H1 (cell line): ENCODE results near the gene KCNQ2. TPM values are rescaled to one million over a fixed set of nuclear protein-coding genes. Genes with fewer than 3 reads are reported as not detected.

Experiments
- CTCF ChIA-PET: fragments of 300-600 bp; sonication (Branson Sonifier 250); formaldehyde crosslinking; loops from one replicate; lab custom pipeline; 2021; ENCODE audit not compliant: partially characterized antibody; lab: Charles Lee
- POLR2A ChIA-PET: fragments of 300-600 bp; sonication (Branson Sonifier 250); formaldehyde crosslinking; loops from one replicate; lab custom pipeline; 2021; ENCODE audit warnings: inconsistent platforms; ENCODE audit not compliant: partially characterized antibody; lab: Charles Lee
- DNase-seq, 2 experiments: peaks; one replicate each; pipeline versions ENCODE4 v3.0.0 to v3.0.0-alpha.2; 2010 to 2022; ENCODE audit warnings: low spot score in 2 of 2, low read depth in 1 of 2, mixed read lengths in 1 of 2
- FAIRE-seq: peaks from 2 replicates; lab custom pipeline; 2011; peaks lifted over from hg19 to GRCh38; lab: Jason Lieb, UNC
- H2AFZ ChIP-seq: 2 replicates; pipeline ENCODE4 v1.8.1; 2012; ENCODE audit warnings: low read length, inconsistent platforms
- H2AK5ac ChIP-seq: 2 replicates; pipeline ENCODE4 v1.6.1; 2013; ENCODE audit warnings: low read depth, low read length
- H2BK120ac ChIP-seq: replicated peaks from 2 replicates; pipeline ENCODE3; 2013; ENCODE audit warnings: low read depth, low read length, inconsistent platforms
- H2BK12ac ChIP-seq: 2 replicates; pipeline ENCODE4 v1.6.1; 2013; ENCODE audit warnings: low read depth, low read length
- H2BK15ac ChIP-seq: 2 replicates; pipeline ENCODE4 v1.6.1; 2013; ENCODE audit warnings: low read length
- H2BK20ac ChIP-seq: 2 replicates; pipeline ENCODE4 v1.6.1; 2013; ENCODE audit warnings: low read length
- H2BK5ac ChIP-seq: 2 replicates; pipeline ENCODE4 v1.6.1; 2013; ENCODE audit warnings: low read depth, low read length
- H3K14ac ChIP-seq: 2 replicates; pipeline ENCODE4 v1.6.1; 2013; ENCODE audit warnings: inconsistent platforms; ENCODE audit not compliant: insufficient read length
- H3K18ac ChIP-seq: 2 replicates; pipeline ENCODE4 v1.6.1; 2013; ENCODE audit warnings: low read length; ENCODE audit errors: extremely low read depth
- H3K23ac ChIP-seq: 2 replicates; pipeline ENCODE4 v1.6.1; 2013; ENCODE audit warnings: inconsistent platforms; ENCODE audit not compliant: insufficient read length
- H3K23me2 ChIP-seq: 2 replicates; pipeline ENCODE4 v1.6.1; 2013; ENCODE audit warnings: low read depth, low read length
- H3K27ac ChIP-seq: 2 replicates; pipeline ENCODE4 v1.6.1; 2011; ENCODE audit warnings: low read depth, low read length, inconsistent platforms
- H3K27me3 ChIP-seq, 4 experiments: replicated peaks in 1 of 4; 1 replicate in 1 of 4; 2 replicates in 3 of 4; pipeline versions ENCODE4 v1.6.1 to v1.8.1; 2011 to 2013; ENCODE audit warnings: low read length in 3 of 4, mild to moderate bottlenecking in 3 of 4, inconsistent platforms in 2 of 4, mixed read lengths in 2 of 4, moderate library complexity in 1 of 4; ENCODE audit not compliant: control insufficient read depth in 3 of 4, insufficient read depth in 3 of 4; ENCODE audit errors: extremely low read depth in 1 of 4
- H3K36me3 ChIP-seq, 4 experiments: 2 replicates each; pipeline versions ENCODE4 v1.6.1 to v1.8.1; 2011 to 2013; ENCODE audit warnings: mild to moderate bottlenecking in 4 of 4, low read length in 3 of 4, moderate library complexity in 2 of 4, control low read depth in 1 of 4, inconsistent platforms in 1 of 4; ENCODE audit not compliant: insufficient read depth in 4 of 4, control insufficient read depth in 2 of 4
- H3K4ac ChIP-seq: replicated peaks from 2 replicates; pipeline ENCODE3; 2013; ENCODE audit warnings: low read length, low read depth, mixed read lengths, inconsistent platforms; ENCODE audit not compliant: insufficient read length
- H3K4me1 ChIP-seq, 4 experiments: replicated peaks in 1 of 4; 1 replicate in 1 of 4; 2 replicates in 3 of 4; pipeline versions ENCODE4 v1.6.1 to v1.8.1; 2011 to 2013; ENCODE audit warnings: low read length in 3 of 4, inconsistent platforms in 2 of 4, mixed read lengths in 1 of 4; ENCODE audit not compliant: insufficient read depth in 4 of 4, control insufficient read depth in 3 of 4
- H3K4me2 ChIP-seq, 2 experiments: 2 replicates each; pipeline versions ENCODE4 v1.6.1 to v1.8.1; 2011 to 2013; ENCODE audit warnings: low read depth in 2 of 2, low read length in 2 of 2, control low read depth in 1 of 2, inconsistent platforms in 1 of 2, mild to moderate bottlenecking in 1 of 2; ENCODE audit not compliant: insufficient read depth in 1 of 2
- H3K4me3 ChIP-seq, 4 experiments: fragments of 200-600, 300-600 bp in 1 of 4; sonication (generic), shearing (Covaris generic), sonication (Bioruptor Twin) in 1 of 4; 2 replicates each; pipeline versions ENCODE4 v1.5.1 to v1.8.1; 2011 to 2016; ENCODE audit warnings: low read length in 4 of 4, low read depth in 3 of 4, control low read depth in 2 of 4, inconsistent platforms in 2 of 4, mild to moderate bottlenecking in 2 of 4, mixed read lengths in 1 of 4, moderate library complexity in 1 of 4; ENCODE audit not compliant: insufficient read depth in 2 of 4; ENCODE audit errors: extremely low read depth in 1 of 4
- H3K56ac ChIP-seq: replicated peaks from 2 replicates; pipeline ENCODE3; 2013; ENCODE audit warnings: low read depth, mild to moderate bottlenecking, mixed read lengths, low read length, inconsistent platforms; ENCODE audit not compliant: insufficient read length
- H3K79me1 ChIP-seq: 2 replicates; pipeline ENCODE4 v1.6.1; 2013; ENCODE audit warnings: low read depth, low read length, control low read depth
- H3K79me2 ChIP-seq, 2 experiments: 2 replicates each; pipeline versions ENCODE4 v1.6.1 to v1.8.1; 2012 to 2013; ENCODE audit warnings: low read length in 2 of 2, mild to moderate bottlenecking in 2 of 2, inconsistent platforms in 1 of 2; ENCODE audit not compliant: insufficient read depth in 2 of 2, control insufficient read depth in 1 of 2
- H3K9ac ChIP-seq, 4 experiments: replicated peaks in 1 of 4; 1 replicate in 1 of 4; 2 replicates in 3 of 4; pipeline versions ENCODE4 v1.6.1 to v1.8.1; 2011 to 2013; ENCODE audit warnings: low read depth in 3 of 4, low read length in 3 of 4, control low read depth in 2 of 4, mild to moderate bottlenecking in 2 of 4, moderate library complexity in 2 of 4, inconsistent platforms in 1 of 4; ENCODE audit errors: extremely low read depth in 1 of 4
- H3K9me3 ChIP-seq, 2 experiments: 2 replicates each; pipeline versions ENCODE4 v1.6.1 to v1.8.1; 2012 to 2013; ENCODE audit warnings: mild to moderate bottlenecking in 2 of 2, moderate library complexity in 2 of 2, control low read depth in 1 of 2, inconsistent platforms in 1 of 2, low read depth in 1 of 2, low read length in 1 of 2, mixed read lengths in 1 of 2; ENCODE audit not compliant: insufficient read depth in 2 of 2
- H4K20me1 ChIP-seq, 2 experiments: replicated peaks in 1 of 2; 2 replicates each; pipeline versions ENCODE3 to v1.8.1; 2011 to 2013; ENCODE audit warnings: inconsistent platforms in 2 of 2, low read length in 2 of 2, mild to moderate bottlenecking in 1 of 2; ENCODE audit not compliant: insufficient read depth in 2 of 2, control insufficient read depth in 1 of 2
- H4K5ac ChIP-seq: 2 replicates; pipeline ENCODE4 v1.6.1; 2013; ENCODE audit warnings: low read length, low read depth, mixed read lengths, inconsistent platforms; ENCODE audit not compliant: insufficient read length
- H4K8ac ChIP-seq: 2 replicates; pipeline ENCODE4 v1.8.0; 2013; ENCODE audit warnings: mild to moderate bottlenecking, moderate library complexity, low read length, inconsistent platforms; ENCODE audit not compliant: insufficient read depth; ENCODE audit errors: extremely low read depth
- H4K91ac ChIP-seq: replicated peaks from 2 replicates; pipeline ENCODE3; 2013; ENCODE audit warnings: low read length, mixed read lengths, inconsistent platforms; ENCODE audit not compliant: insufficient read length
- CBX5 ChIP-seq: fragments of 300-800, 300-1000 bp; sonication (generic); IDR thresholded peaks from 2 replicates; pipeline ENCODE4 v1.7.1; 2016; ENCODE audit warnings: antibody characterized with exemption, low read length, low read depth
- CHD2 ChIP-seq: IDR thresholded peaks from 2 replicates; pipeline ENCODE4 v1.6.1; 2012; ENCODE audit warnings: low read length, improper control_type of control experiment
- CTBP2 ChIP-seq: IDR thresholded peaks from 2 replicates; pipeline ENCODE4 v1.7.0; 2011; ENCODE audit warnings: borderline replicate concordance, mild to moderate bottlenecking, moderate library complexity, mixed read lengths, low read length; ENCODE audit not compliant: insufficient read depth, insufficient read length
- GABPA ChIP-seq: IDR thresholded peaks from 2 replicates; pipeline ENCODE4 v1.6.1; 2011; ENCODE audit warnings: mild to moderate bottlenecking, low read length, moderate library complexity, borderline replicate concordance; ENCODE audit not compliant: insufficient read depth
- KDM5A ChIP-seq: fragments of 200-600 bp; IDR thresholded peaks from 2 replicates; pipeline ENCODE4 v1.7.1; 2012; ENCODE audit warnings: mild to moderate bottlenecking, low read length, inconsistent platforms, mixed read lengths
- POU5F1 ChIP-seq: IDR thresholded peaks from 2 replicates; pipeline ENCODE4 v1.6.1; 2011; ENCODE audit warnings: low read depth, mild to moderate bottlenecking, low read length, moderate library complexity
- SIX5 ChIP-seq: IDR thresholded peaks from 2 replicates; pipeline ENCODE4 v1.6.1; 2011; ENCODE audit warnings: mild to moderate bottlenecking, low read depth, low read length
- TCF12 ChIP-seq: IDR thresholded peaks from 2 replicates; pipeline ENCODE4 v1.6.1; 2011; ENCODE audit warnings: low read depth, mild to moderate bottlenecking, low read length
- YY1 ChIP-seq: IDR thresholded peaks from 2 replicates; pipeline ENCODE4 v1.6.1; 2011; ENCODE audit warnings: low read depth, mild to moderate bottlenecking, low read length
- WGBS, 2 experiments: shearing (Covaris generic) in 1 of 2; methylation state at CpG; one replicate each; pipeline versions ENCODE4 v1.1.6 to v1.1.7; 2013 to 2015; ENCODE audit warnings: low lambda C conversion rate in 2 of 2, mixed read lengths in 2 of 2, inconsistent platforms in 1 of 2, low coverage in 1 of 2, missing lambda C conversion rate in 1 of 2; ENCODE audit not compliant: insufficient replicate concordance in 2 of 2, insufficient coverage in 1 of 2, insufficient read length in 1 of 2; ENCODE audit errors: extremely low coverage in 1 of 2, missing lambda C conversion rate in 1 of 2; 5-methylcytosine and 5-hydroxymethylcytosine counted together
- polyA plus RNA-seq, 7 experiments: library from polyadenylated mRNA; depleted of rRNA in 3 of 7; stranded (reverse) in 5 of 7; unstranded in 2 of 7; fragments of >200 nt in 5 of 7; fragments of 200-250 nt in 2 of 7; gene quantifications; 1 replicate in 5 of 7; 2 replicates in 1 of 7; 4 replicates in 1 of 7; pipeline versions ENCODE4 v1.2.1 to v1.2.3, GENCODE V29; 2011 to 2013; ENCODE audit warnings: missing spikeins in 2 of 7, mixed read lengths in 2 of 7
- total RNA-seq: library from RNA; stranded (reverse); fragmentation: NEBNext Ultra II Directional; extraction: Animal tissue kit (Norgen Biotek cat#: 25700); gene quantifications from 2 replicates; pipeline ENCODE4 v1.2.1, GENCODE V29; 2021
- TF ChIP-seq, protein P1 (sequence below): IDR thresholded peaks from 2 replicates; pipeline ENCODE4 v1.6.1; 2012; ENCODE audit warnings: low read length, inconsistent platforms

The KCNQ2 gene
- total and polyA plus RNA-seq, 2 of the 8 experiments (the other 6 are each of a cell fraction or from before 2014, with no cell fraction given) = 82.6 to 243 TPM

DNA sequence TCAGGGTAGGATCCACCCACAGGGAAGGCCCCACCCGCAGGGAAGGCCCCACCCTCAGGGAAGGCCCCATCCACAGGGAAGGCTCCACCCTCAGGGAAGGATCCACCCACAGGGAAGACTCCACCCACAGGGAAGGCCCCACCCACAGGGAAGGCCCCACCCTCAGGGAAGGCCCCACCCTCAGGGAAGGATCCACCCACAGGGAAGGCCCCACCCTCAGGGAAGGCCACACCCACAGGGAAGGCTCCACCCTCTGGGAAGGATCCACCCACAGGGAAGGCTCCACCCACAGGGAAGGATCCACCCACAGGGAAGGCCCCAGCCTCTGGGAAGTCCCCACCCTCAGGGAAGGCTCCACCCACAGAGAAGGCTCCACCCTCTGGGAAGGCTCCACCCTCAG is 40.5 kb downstream of the KCNQ2 start:
- no peak overlapping the region for H3K14ac ChIP-seq
- FAIRE-seq = no peak
- no peak overlapping the region for H2BK5ac ChIP-seq
- H3K4ac ChIP-seq = no peak overlapping the region
- no peak overlapping the region for H4K8ac ChIP-seq
- no peaks in the 10 kb centered on the region; the same call in 1 of the 2 replicates for H3K79me1 ChIP-seq
- no peaks in the 10 kb centered on the region; a peak in 1 of 8 replicates for H3K36me3 ChIP-seq
- no peak overlapping the region for H3K4me2 ChIP-seq
- TF ChIP-seq POU5F1 (no peak), CBX5 (no peak), TCF12 (no peak), CHD2 (no peak), YY1 (no peak), GABPA (no peak), SIX5 (no peak), KDM5A (no peak), CTBP2 (no peak)
- TF ChIP-seq, protein P1, sequence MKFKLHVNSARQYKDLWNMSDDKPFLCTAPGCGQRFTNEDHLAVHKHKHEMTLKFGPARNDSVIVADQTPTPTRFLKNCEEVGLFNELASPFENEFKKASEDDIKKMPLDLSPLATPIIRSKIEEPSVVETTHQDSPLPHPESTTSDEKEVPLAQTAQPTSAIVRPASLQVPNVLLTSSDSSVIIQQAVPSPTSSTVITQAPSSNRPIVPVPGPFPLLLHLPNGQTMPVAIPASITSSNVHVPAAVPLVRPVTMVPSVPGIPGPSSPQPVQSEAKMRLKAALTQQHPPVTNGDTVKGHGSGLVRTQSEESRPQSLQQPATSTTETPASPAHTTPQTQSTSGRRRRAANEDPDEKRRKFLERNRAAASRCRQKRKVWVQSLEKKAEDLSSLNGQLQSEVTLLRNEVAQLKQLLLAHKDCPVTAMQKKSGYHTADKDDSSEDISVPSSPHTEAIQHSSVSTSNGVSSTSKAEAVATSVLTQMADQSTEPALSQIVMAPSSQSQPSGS = no peak
- H2AFZ ChIP-seq = no peak overlapping the region
- no peak overlapping the region for H3K23ac ChIP-seq
- no peak overlapping the region for H3K56ac ChIP-seq
- DNase-seq = no peak
- no peak overlapping the region for H3K9ac ChIP-seq
- no peak overlapping the region for H2AK5ac ChIP-seq
- H2BK15ac ChIP-seq = no peak overlapping the region
- no peak overlapping the region for H2BK20ac ChIP-seq
- no peaks in the 10 kb centered on the region for H4K20me1 ChIP-seq
- H2BK120ac ChIP-seq = no peak overlapping the region
- ChIA-PET POLR2A (no interaction called here), CTCF (no interaction called here)
- H3K4me1 ChIP-seq = peaks cover 0 to 13% (median 5%) of the 10 kb centered on the region in 4 experiments; a peak in 5 of 7 replicates
- H3K27me3 ChIP-seq = no peaks in the 10 kb centered on the region
- no peaks in the 10 kb centered on the region for H3K9me3 ChIP-seq
- H3K23me2 ChIP-seq = no peaks in the 10 kb centered on the region
- H3K79me2 ChIP-seq = no peaks in the 10 kb centered on the region
- H4K5ac ChIP-seq = no peak overlapping the region
- no CpG with 5 or more reads among the region's 1 CpG for WGBS, 2 experiments
- no peak overlapping the region for H3K27ac ChIP-seq
- H4K91ac ChIP-seq = no peak overlapping the region
- H3K4me3 ChIP-seq = no peak overlapping the region
- H2BK12ac ChIP-seq = no peak overlapping the region
- no peak overlapping the region for H3K18ac ChIP-seq
